WTC11 (cell line): Measurements from ENCODE around the gene TRIM66. TPM values are rescaled to one million over a fixed set of nuclear protein-coding genes. Genes with fewer than 3 reads are reported as not detected.

Experiments
- ATAC-seq: fragments of 200-7000 bp; cut with Tn5 transposase; 2 replicates; pipeline ENCODE4 v1.10.0; 2021; ENCODE audit warnings: mild to moderate bottlenecking, moderate library complexity
- CTCF ChIA-PET: fragments of 300-600 bp; sonication (Branson Sonifier 250); formaldehyde crosslinking; loops from one replicate; lab custom pipeline; 2021; ENCODE audit warnings: antibody characterized with exemption; lab: Charles Lee
- POLR2A ChIA-PET: fragments of 350-600 bp; sonication (Branson Sonifier 250); formaldehyde crosslinking; loops from one replicate; lab custom pipeline; 2021; ENCODE audit warnings: antibody characterized with exemption; lab: Charles Lee
- DNase-seq: peaks from one replicate; pipeline ENCODE4 v3.0.0; 2021; ENCODE audit warnings: low spot score
- H3K27ac Mint-ChIP-seq: 2 replicates; pipeline ENCODE4 v1.8.0; 2021; ENCODE audit warnings: mixed read lengths
- H3K27me3 Mint-ChIP-seq: 2 replicates; pipeline ENCODE4 v1.8.0; 2021; ENCODE audit warnings: low read depth, mild to moderate bottlenecking, moderate library complexity, mixed read lengths
- H3K36me3 Mint-ChIP-seq: 2 replicates; pipeline ENCODE4 v1.8.0; 2021; ENCODE audit warnings: mixed read lengths
- H3K4me1 Mint-ChIP-seq: 2 replicates; pipeline ENCODE4 v1.8.0; 2022; ENCODE audit warnings: mixed read lengths
- H3K4me3 Mint-ChIP-seq: 2 replicates; pipeline ENCODE4 v1.8.0; 2021; ENCODE audit warnings: mild to moderate bottlenecking, moderate library complexity, mixed read lengths
- H3K9me3 Mint-ChIP-seq: 2 replicates; pipeline ENCODE4 v1.8.0; 2021; ENCODE audit warnings: mixed read lengths
- CREM ChIP-seq: sonication (generic); formaldehyde crosslinking; IDR thresholded peaks from 2 replicates; pipeline ENCODE4 v1.8.1; 2022; ENCODE audit warnings: mild to moderate bottlenecking, missing genetic modification reagents, moderate library complexity
- GTF2I ChIP-seq: fragments of 250-450 bp; sonication (Bioruptor Pico); conservative IDR thresholded peaks from 2 replicates; pipeline ENCODE4 v1.4.0; 2021; ENCODE audit warnings: mild to moderate bottlenecking
- MXD4 ChIP-seq: fragments of 250-450 bp; sonication (Bioruptor Pico); IDR thresholded peaks from 2 replicates; pipeline ENCODE4 v1.8.0; 2021; ENCODE audit warnings: mild to moderate bottlenecking, moderate library complexity, borderline replicate concordance
- MYBL2 ChIP-seq: sonication (generic); formaldehyde crosslinking; IDR thresholded peaks from 2 replicates; pipeline ENCODE4 v1.8.1; 2023; ENCODE audit warnings: mild to moderate bottlenecking, moderate library complexity, missing genetic modification reagents
- NR3C1 ChIP-seq: sonication (generic); formaldehyde crosslinking; conservative IDR thresholded peaks from 2 replicates; pipeline ENCODE4 v1.8.1; 2023; ENCODE audit warnings: low read depth, mild to moderate bottlenecking, missing genetic modification reagents
- PRRX2 ChIP-seq: fragments of 250-450 bp; sonication (Bioruptor Pico); IDR thresholded peaks from 2 replicates; pipeline ENCODE4 v1.8.0; 2021; ENCODE audit warnings: mild to moderate bottlenecking
- RELA ChIP-seq: sonication (generic); formaldehyde crosslinking; IDR thresholded peaks from 2 replicates; pipeline ENCODE4 v1.8.1; 2022; ENCODE audit warnings: missing genetic modification reagents, mild to moderate bottlenecking, borderline replicate concordance
- RORB ChIP-seq: fragments of 250-450 bp; sonication (Bioruptor Pico); IDR thresholded peaks from 2 replicates; pipeline ENCODE4 v1.9.0; 2021; ENCODE audit warnings: mild to moderate bottlenecking
- TCF7 ChIP-seq: sonication (generic); formaldehyde crosslinking; IDR thresholded peaks from 2 replicates; pipeline ENCODE4 v1.8.0; 2022; ENCODE audit warnings: mild to moderate bottlenecking, low read depth, missing genetic modification reagents, moderate library complexity
- TP53 ChIP-seq: sonication (generic); formaldehyde crosslinking; IDR thresholded peaks from 2 replicates; pipeline ENCODE4 v1.8.1; 2023; ENCODE audit warnings: mild to moderate bottlenecking, missing genetic modification reagents
- total RNA-seq: library from RNA; stranded (reverse); gene quantifications from 3 replicates; pipeline ENCODE4 v1.2.3, GENCODE V29; 2021
- TF ChIP-seq, protein P1 (sequence below): sonication (generic); formaldehyde crosslinking; conservative IDR thresholded peaks from 2 replicates; pipeline ENCODE4 v1.8.1; 2023; ENCODE audit warnings: mild to moderate bottlenecking, low read depth, missing genetic modification reagents, moderate library complexity
- TF ChIP-seq, protein P2 (sequence below): sonication (generic); formaldehyde crosslinking; IDR thresholded peaks from 2 replicates; pipeline ENCODE4 v1.8.1; 2023; ENCODE audit warnings: mild to moderate bottlenecking, missing genetic modification reagents
- TF ChIP-seq, protein P3 (sequence below): fragments of 250-450 bp; sonication (Bioruptor Pico); IDR thresholded peaks from 2 replicates; pipeline ENCODE4 v1.9.0; 2021; ENCODE audit warnings: mild to moderate bottlenecking
- TF ChIP-seq, protein P4 (sequence below): sonication (generic); formaldehyde crosslinking; IDR thresholded peaks from 2 replicates; pipeline ENCODE4 v1.8.1; 2023; ENCODE audit warnings: mild to moderate bottlenecking, missing genetic modification reagents, borderline replicate concordance
- TF ChIP-seq, protein P5 (sequence below): sonication (generic); formaldehyde crosslinking; IDR thresholded peaks from 2 replicates; pipeline ENCODE4 v1.8.1; 2023; ENCODE audit warnings: mild to moderate bottlenecking, missing genetic modification reagents, moderate library complexity
- TF ChIP-seq, protein P6 (sequence below): fragments of 250-450 bp; sonication (Bioruptor Pico); conservative IDR thresholded peaks from 2 replicates; pipeline ENCODE4 v1.9.0; 2021; ENCODE audit warnings: mild to moderate bottlenecking
- TF ChIP-seq, protein P7 (sequence below): sonication (generic); formaldehyde crosslinking; IDR thresholded peaks from 2 replicates; pipeline ENCODE4 v1.8.0; 2023; ENCODE audit warnings: missing genetic modification reagents, mild to moderate bottlenecking, borderline replicate concordance

The TRIM66 gene
- total RNA-seq, 1 experiment from 2014 or later = 5.6 TPM

DNA sequence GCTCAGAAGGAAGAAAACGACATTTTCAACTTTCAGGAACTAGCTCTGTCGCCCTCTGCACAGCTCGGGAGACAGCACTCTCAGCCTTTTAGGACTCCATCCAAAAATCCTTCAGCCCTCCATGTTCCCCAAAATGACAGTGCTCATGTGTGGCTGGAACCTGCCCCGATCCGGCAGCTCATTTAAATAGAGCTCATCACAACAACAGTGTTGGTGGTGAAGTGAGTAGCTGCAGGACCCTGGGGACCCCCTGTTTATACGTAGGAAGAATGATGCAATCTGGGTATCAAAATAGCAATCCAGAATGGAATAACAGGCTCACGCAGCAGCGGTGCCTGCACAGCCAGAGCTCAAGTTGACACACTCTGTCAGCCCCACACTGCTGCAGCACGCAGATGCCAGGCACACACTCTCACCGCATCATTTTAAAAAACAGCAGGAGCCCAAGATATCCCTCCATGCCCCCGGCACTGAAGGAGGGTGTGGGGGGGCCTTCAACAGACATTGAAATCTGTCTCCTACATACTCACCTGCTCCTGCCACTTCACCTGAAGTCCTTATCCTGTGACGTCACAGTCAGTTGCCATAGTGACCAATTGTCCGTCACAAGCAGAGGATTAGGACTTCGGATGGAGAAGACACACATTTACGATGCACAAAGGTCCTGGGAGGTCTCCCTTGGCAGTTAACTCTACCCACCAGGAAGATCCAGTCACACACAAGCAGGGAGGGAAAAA lies 24.0 kb downstream of the TRIM66 start:
- H3K4me3 Mint-ChIP-seq = no peak overlapping the region
- no peak for DNase-seq
- POLR2A ChIA-PET = interaction anchor here (1.0 kb wide), 1 partner anchor 40 kb away, joined by 3 read pairs; no protein-coding TSS in a partner anchor
- H3K4me1 Mint-ChIP-seq = peaks cover 13% of the 10 kb centered on the region
- no peak for TF ChIP-seq RORB (CRISPR knock-in tag)
- TF ChIP-seq MYBL2 (CRISPR knock-in tag) = no peak
- TF ChIP-seq, protein P1, sequence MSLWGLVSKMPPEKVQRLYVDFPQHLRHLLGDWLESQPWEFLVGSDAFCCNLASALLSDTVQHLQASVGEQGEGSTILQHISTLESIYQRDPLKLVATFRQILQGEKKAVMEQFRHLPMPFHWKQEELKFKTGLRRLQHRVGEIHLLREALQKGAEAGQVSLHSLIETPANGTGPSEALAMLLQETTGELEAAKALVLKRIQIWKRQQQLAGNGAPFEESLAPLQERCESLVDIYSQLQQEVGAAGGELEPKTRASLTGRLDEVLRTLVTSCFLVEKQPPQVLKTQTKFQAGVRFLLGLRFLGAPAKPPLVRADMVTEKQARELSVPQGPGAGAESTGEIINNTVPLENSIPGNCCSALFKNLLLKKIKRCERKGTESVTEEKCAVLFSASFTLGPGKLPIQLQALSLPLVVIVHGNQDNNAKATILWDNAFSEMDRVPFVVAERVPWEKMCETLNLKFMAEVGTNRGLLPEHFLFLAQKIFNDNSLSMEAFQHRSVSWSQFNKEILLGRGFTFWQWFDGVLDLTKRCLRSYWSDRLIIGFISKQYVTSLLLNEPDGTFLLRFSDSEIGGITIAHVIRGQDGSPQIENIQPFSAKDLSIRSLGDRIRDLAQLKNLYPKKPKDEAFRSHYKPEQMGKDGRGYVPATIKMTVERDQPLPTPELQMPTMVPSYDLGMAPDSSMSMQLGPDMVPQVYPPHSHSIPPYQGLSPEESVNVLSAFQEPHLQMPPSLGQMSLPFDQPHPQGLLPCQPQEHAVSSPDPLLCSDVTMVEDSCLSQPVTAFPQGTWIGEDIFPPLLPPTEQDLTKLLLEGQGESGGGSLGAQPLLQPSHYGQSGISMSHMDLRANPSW (CRISPR knock-in tag) = no peak
- TF ChIP-seq, protein P2, sequence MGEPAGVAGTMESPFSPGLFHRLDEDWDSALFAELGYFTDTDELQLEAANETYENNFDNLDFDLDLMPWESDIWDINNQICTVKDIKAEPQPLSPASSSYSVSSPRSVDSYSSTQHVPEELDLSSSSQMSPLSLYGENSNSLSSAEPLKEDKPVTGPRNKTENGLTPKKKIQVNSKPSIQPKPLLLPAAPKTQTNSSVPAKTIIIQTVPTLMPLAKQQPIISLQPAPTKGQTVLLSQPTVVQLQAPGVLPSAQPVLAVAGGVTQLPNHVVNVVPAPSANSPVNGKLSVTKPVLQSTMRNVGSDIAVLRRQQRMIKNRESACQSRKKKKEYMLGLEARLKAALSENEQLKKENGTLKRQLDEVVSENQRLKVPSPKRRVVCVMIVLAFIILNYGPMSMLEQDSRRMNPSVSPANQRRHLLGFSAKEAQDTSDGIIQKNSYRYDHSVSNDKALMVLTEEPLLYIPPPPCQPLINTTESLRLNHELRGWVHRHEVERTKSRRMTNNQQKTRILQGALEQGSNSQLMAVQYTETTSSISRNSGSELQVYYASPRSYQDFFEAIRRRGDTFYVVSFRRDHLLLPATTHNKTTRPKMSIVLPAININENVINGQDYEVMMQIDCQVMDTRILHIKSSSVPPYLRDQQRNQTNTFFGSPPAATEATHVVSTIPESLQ (CRISPR knock-in tag) = no peak
- TF ChIP-seq CREM (CRISPR knock-in tag) = no peak
- no peak for TF ChIP-seq TP53 (CRISPR knock-in tag)
- TF ChIP-seq PRRX2 (CRISPR knock-in tag) = no peak
- TF ChIP-seq NR3C1 (CRISPR knock-in tag) = no peak
- TF ChIP-seq, protein P3, sequence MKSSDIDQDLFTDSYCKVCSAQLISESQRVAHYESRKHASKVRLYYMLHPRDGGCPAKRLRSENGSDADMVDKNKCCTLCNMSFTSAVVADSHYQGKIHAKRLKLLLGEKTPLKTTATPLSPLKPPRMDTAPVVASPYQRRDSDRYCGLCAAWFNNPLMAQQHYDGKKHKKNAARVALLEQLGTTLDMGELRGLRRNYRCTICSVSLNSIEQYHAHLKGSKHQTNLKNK (CRISPR knock-in tag) = no peak
- TF ChIP-seq, protein P4, sequence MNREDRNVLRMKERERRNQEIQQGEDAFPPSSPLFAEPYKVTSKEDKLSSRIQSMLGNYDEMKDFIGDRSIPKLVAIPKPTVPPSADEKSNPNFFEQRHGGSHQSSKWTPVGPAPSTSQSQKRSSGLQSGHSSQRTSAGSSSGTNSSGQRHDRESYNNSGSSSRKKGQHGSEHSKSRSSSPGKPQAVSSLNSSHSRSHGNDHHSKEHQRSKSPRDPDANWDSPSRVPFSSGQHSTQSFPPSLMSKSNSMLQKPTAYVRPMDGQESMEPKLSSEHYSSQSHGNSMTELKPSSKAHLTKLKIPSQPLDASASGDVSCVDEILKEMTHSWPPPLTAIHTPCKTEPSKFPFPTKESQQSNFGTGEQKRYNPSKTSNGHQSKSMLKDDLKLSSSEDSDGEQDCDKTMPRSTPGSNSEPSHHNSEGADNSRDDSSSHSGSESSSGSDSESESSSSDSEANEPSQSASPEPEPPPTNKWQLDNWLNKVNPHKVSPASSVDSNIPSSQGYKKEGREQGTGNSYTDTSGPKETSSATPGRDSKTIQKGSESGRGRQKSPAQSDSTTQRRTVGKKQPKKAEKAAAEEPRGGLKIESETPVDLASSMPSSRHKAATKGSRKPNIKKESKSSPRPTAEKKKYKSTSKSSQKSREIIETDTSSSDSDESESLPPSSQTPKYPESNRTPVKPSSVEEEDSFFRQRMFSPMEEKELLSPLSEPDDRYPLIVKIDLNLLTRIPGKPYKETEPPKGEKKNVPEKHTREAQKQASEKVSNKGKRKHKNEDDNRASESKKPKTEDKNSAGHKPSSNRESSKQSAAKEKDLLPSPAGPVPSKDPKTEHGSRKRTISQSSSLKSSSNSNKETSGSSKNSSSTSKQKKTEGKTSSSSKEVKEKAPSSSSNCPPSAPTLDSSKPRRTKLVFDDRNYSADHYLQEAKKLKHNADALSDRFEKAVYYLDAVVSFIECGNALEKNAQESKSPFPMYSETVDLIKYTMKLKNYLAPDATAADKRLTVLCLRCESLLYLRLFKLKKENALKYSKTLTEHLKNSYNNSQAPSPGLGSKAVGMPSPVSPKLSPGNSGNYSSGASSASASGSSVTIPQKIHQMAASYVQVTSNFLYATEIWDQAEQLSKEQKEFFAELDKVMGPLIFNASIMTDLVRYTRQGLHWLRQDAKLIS (CRISPR knock-in tag) = no peak
- TF ChIP-seq TCF7 (CRISPR knock-in tag) = no peak
- TF ChIP-seq, protein P5, sequence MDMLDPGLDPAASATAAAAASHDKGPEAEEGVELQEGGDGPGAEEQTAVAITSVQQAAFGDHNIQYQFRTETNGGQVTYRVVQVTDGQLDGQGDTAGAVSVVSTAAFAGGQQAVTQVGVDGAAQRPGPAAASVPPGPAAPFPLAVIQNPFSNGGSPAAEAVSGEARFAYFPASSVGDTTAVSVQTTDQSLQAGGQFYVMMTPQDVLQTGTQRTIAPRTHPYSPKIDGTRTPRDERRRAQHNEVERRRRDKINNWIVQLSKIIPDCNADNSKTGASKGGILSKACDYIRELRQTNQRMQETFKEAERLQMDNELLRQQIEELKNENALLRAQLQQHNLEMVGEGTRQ (CRISPR knock-in tag) = no peak
- no peak for TF ChIP-seq RELA (CRISPR knock-in tag)
- TF ChIP-seq, protein P6, sequence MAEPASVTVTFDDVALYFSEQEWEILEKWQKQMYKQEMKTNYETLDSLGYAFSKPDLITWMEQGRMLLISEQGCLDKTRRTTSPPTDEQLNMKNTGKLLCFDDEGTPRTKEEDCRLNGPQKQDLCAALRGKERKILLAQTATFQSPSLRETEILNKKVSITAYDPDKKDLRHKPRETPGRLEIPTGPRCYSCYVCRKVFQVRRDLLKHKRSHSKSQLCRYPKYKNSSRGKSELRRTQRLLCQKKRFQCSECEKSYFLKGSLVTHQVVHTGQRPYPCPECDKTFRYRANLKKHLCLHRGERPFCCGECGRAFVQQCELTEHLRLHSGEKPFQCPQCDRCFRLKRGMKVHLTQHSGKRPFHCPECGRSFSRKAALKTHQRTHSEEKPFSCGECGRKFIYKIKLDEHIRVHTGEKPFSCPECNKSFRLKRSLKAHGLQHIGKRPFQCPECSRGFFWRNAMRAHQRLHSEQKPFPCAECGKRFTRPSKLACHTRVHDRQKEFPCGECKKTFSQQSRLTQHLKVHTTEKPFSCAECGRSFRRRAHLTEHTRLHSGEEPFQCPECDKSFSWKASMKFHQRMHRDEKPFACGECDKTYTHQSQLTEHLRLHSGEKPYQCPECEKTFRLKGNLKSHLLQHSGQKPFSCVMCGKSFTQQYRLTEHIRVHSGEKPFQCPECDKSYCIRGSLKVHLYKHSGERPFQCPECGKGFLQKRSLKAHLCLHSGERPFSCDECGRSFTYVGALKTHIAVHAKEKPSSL (CRISPR knock-in tag) = no peak
- TF ChIP-seq, protein P7, sequence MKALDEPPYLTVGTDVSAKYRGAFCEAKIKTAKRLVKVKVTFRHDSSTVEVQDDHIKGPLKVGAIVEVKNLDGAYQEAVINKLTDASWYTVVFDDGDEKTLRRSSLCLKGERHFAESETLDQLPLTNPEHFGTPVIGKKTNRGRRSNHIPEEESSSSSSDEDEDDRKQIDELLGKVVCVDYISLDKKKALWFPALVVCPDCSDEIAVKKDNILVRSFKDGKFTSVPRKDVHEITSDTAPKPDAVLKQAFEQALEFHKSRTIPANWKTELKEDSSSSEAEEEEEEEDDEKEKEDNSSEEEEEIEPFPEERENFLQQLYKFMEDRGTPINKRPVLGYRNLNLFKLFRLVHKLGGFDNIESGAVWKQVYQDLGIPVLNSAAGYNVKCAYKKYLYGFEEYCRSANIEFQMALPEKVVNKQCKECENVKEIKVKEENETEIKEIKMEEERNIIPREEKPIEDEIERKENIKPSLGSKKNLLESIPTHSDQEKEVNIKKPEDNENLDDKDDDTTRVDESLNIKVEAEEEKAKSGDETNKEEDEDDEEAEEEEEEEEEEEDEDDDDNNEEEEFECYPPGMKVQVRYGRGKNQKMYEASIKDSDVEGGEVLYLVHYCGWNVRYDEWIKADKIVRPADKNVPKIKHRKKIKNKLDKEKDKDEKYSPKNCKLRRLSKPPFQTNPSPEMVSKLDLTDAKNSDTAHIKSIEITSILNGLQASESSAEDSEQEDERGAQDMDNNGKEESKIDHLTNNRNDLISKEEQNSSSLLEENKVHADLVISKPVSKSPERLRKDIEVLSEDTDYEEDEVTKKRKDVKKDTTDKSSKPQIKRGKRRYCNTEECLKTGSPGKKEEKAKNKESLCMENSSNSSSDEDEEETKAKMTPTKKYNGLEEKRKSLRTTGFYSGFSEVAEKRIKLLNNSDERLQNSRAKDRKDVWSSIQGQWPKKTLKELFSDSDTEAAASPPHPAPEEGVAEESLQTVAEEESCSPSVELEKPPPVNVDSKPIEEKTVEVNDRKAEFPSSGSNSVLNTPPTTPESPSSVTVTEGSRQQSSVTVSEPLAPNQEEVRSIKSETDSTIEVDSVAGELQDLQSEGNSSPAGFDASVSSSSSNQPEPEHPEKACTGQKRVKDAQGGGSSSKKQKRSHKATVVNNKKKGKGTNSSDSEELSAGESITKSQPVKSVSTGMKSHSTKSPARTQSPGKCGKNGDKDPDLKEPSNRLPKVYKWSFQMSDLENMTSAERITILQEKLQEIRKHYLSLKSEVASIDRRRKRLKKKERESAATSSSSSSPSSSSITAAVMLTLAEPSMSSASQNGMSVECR (CRISPR knock-in tag) = no peak
- no peak for TF ChIP-seq GTF2I (CRISPR knock-in tag)
- TF ChIP-seq MXD4 (CRISPR knock-in tag) = no peak
- no peaks in the 10 kb centered on the region for H3K9me3 Mint-ChIP-seq
- H3K27me3 Mint-ChIP-seq = no peaks in the 10 kb centered on the region
- H3K27ac Mint-ChIP-seq = no peak overlapping the region; the same call in 1 of the 2 replicates
- H3K36me3 Mint-ChIP-seq = no peaks in the 10 kb centered on the region
- ATAC-seq = no peak; the same call in 1 of the 2 replicates
- CTCF ChIA-PET = no interaction called here
